NCI-H146 treated with DMSO at 0.1 percent for 48 hours (cell line): ENCODE results near the gene OR5K2.

Source experiments
- DNase-seq: peaks from one replicate; lab custom pipeline; 2025; ENCODE audit not compliant: unreplicated experiment; lab: John Stamatoyannopoulos, UW

OR5K2 gene

GRCh38 chr3:98521897-98522543 is 24.5 kb downstream of the OR5K2 start:
- peak; percentile 22 for DNase-seq

- DNase-seq = peak; percentile 91
These were observed 25.2 kb downstream of the OR5K2 start, which contains the start of gene CLDND1 for GRCh38 chr3:98522544-98523281. Gene CLDND1 (minus strand): TSS chr3:98522902. CDS start chr3:98521424, 1,478 bp downstream.

GRCh38 chr3:98525494-98525893 is 28.0 kb downstream of the OR5K2 start:
- no peak for DNase-seq

- DNase-seq = no peak
These were observed 31.2 kb downstream of the OR5K2 start for GRCh38 chr3:98528474-98529346.

DNA sequence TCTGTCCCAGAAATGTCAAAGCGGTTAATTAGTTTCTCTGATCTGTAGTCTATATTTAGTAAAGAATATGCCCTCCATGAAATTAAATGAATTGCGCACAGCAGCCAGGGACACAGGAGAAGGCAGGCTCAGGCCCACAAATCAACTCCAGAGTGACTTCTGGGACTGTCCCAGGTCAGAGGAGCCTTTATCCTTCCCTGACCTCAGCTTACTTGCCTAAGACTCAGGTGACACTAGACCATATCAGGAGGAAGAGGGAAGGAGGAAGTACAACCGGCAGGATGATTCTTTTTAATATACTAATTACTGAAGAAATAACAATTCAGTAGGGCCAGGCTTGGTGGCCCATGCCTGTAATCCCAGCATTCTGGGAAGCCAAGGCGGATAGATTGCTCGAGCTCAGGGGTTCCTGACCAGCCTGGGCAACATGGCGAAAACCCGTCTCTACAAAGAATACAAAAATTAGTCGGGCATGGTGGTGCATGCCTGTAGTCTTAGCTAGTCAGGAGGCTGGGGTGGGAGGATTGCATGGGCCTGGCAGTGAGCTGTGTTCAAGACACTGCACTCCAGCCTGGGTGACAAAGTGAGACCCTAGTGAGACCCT is 32.5 kb downstream of the OR5K2 start:
- no peak for DNase-seq

DNA sequence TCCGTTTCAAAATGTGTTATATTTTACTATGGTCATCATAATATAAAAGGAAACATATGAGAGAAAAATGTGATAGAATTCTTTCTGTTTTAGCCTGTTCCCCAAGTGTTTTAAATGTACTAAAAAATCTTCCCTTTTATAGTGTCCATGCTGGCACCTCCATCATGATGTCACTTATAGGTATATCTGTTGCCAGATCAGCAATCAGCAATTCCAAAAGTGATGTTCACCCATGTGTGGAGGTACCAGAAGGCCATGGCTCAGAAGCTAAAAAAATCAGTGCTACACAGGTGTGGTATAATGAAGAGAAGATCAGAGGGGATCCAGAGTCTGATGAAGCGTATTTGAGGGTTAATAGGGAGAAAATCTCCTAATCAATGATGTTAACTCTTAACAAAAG is 33.2 kb downstream of the OR5K2 start:
- DNase-seq = no peak

GRCh38 chr3:98531622-98532274 is 34.3 kb downstream of the OR5K2 start, which contains the start of gene GPR15:
Gene GPR15 (plus strand): TSS chr3:98531978. CDS start chr3:98532034, 56 bp downstream.
- no peak for DNase-seq

- DNase-seq = no peak
These were observed 34.8 kb downstream of the OR5K2 start for GRCh38 chr3:98532275-98532637.

DNA sequence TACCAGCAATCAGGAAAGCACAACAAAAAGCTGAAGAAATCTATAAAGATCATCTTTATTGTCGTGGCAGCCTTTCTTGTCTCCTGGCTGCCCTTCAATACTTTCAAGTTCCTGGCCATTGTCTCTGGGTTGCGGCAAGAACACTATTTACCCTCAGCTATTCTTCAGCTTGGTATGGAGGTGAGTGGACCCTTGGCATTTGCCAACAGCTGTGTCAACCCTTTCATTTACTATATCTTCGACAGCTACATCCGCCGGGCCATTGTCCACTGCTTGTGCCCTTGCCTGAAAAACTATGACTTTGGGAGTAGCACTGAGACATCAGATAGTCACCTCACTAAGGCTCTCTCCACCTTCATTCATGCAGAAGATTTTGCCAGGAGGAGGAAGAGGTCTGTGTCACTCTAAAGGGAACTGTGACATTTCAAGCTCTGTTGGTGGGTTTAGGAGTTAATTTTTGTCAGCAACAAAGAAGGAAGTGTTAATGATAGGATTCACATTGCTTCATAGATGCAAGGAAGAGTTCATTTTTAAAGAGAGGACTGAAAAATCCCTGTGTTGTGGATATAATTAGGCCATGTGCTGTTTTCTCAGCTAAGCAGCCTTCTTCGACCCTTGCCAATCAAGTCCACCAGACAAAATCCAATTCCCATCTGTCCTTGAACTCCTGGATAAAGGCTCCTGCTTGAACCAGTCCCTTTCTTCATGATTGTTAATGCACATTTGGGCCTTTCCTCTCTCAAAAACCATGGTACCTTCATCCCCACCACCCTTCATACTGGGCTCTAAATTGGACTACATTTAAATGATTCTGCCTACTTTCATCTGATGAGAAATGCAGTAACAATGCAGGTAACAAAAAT is 35.5 kb downstream of the OR5K2 start:
- no peak for DNase-seq

DNA sequence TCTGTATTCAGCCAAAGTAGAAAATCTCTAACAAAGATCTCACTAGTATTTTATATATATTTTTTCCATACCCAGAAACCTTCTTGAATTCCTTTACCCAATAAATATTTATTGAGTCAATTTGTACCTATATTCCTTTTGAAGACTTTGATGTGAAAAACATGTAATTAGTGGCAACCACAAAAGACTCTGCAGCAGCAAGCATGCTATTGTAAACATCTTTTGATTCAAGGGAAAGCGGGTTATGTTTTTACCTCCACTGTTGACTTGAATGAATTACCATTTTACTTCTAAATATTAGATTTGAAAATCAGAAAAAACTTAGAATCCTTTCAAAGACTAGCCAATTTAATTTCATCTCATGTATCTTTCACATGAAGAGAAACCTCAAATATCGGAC is 36.7 kb downstream of the OR5K2 start:
- no peak for DNase-seq

DNA sequence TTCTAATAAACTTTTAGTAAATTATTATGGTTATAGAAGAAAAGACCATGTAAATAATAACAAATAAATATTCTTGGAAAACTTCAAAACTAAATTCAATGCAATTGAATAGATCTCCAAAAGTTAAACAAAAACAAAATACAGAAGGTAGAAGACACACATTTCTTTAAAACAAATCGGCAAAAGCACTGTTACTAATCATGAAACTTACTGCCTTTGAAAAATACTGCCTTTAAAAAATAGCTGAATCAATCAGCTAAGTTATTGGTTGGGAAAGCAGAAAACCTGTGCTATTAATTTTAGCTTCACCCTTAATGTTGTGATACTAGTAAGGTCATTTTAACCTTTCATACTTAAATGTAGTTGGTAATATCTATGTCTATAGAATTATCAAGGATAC is 37.3 kb downstream of the OR5K2 start:
- no peak for DNase-seq

DNA sequence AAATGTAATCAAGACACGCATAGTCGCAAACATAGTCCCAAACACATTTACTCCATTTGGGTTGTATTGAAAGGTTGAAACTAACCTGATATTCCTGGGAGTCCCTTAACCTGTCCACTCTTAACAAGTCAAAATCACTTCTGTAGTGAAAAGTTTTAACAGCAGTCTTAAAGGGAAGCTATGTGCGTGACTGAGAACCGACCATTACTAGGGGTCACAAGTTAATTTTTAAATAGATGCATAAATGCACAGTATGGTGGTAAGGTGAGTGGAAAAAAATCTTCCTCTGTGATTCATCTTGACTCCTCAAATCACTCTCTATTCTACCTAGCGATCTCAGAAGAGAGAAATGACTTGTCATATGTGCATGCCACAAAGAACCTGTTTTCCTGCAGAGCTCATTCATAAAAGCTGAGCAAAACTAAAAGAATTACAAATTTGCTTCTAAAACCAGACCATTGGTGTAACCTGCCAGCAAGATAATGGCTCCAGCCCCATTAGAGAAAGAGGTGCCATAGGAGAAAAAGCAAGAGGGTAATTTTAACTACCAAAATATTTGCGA is 39.1 kb downstream of the OR5K2 start:
- DNase-seq = no peak

DNA sequence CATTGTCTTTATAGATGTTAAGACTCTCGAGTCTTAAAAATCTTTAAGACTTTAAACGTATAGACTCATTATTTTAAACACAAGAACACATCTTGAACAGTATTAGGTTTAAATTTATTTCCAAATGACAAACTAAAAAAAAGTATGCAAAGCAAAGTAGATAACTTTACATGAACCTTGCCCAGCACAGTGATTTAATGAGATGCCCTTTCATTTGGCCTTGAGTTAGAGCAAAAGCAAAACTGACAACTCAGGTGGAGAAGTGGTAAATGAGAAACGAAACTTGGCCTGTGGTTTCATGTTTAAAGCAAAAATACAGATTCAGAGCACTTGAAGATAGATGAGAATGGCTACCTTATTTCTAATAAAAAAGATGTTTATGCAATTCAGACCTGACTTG is 42.9 kb downstream of the OR5K2 start:
- no peak for DNase-seq

DNA sequence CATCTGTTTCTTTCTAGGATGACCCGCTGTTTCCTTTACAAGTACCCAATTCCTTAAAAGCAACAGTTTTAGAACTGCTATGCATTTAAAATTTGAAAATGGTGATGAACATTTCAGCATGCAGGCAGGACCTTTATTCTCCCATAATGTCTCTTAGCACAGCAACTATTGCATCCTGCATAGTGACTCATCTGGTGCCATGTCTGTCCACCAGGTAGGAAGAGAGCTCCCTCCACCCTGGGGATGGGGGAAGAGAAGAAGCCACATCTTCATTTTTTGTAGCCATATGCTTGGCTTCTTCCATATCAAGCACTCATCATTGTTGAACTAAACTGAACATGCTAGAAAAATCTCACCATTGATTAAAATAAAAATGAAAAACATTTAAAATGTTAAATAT is 44.2 kb downstream of the OR5K2 start:
- no peak for DNase-seq

GRCh38 chr3:98542623-98543022 is 45.1 kb downstream of the OR5K2 start:
- DNase-seq = no peak

- no peak for DNase-seq
These were observed 48.5 kb downstream of the OR5K2 start for GRCh38 chr3:98545940-98546339.
